IMR-90 (cell line): Measurements from ENCODE around the gene LCNL1. TPM values are rescaled to one million over a fixed set of nuclear protein-coding genes. Genes with fewer than 3 reads are reported as not detected.

Experiments
- ATAC-seq: fragments of 200-7000 bp; cut with Tn5 transposase; 2 replicates; pipeline ENCODE4 v1.9.1; 2020; ENCODE audit warnings: low read depth, mild to moderate bottlenecking, moderate library complexity
- BruUV-seq: library from RNA; stranded (reverse); fragments of 400-500 nt; replicated peaks from 2 replicates; lab custom pipeline; 2021; lab: Mats Ljungman, UMichigan
- CTCF ChIA-PET: fragments of 300-600 bp; formaldehyde crosslinking; extraction: SDS; loops from one replicate; lab custom pipeline; 2021; ENCODE audit warnings: antibody characterized with exemption; lab: Yijun Ruan, JAX
- POLR2A ChIA-PET: fragments of 300-600 bp; sonication (Branson Sonifier 250); formaldehyde crosslinking; loops from one replicate; lab custom pipeline; 2022; ENCODE audit warnings: antibody characterized with exemption; ENCODE audit not compliant: unreplicated experiment; lab: Charles Lee
- DNase-seq: peaks from one replicate; pipeline ENCODE4 v3.0.0; 2013
- H2AFZ ChIP-seq: replicated peaks from 2 replicates; pipeline ENCODE3; 2013; ENCODE audit warnings: low read length, mild to moderate bottlenecking; ENCODE audit not compliant: poor library complexity
- H2AK5ac ChIP-seq: 2 replicates; pipeline ENCODE4 v1.6.1; 2013; ENCODE audit warnings: low read depth, low read length, inconsistent platforms
- H2AK9ac ChIP-seq: replicated peaks from 2 replicates; pipeline ENCODE3; 2013; ENCODE audit warnings: mild to moderate bottlenecking, low read depth, low read length, moderate library complexity; ENCODE audit not compliant: poor library complexity
- H2BK120ac ChIP-seq: 2 replicates; pipeline ENCODE4 v1.6.1; 2013; ENCODE audit warnings: low read depth, low read length, inconsistent platforms
- H2BK15ac ChIP-seq: 3 replicates; pipeline ENCODE4 v1.6.1; 2013; ENCODE audit warnings: low read depth, low read length, inconsistent platforms
- H2BK20ac ChIP-seq: 2 replicates; pipeline ENCODE4 v1.6.1; 2013; ENCODE audit warnings: low read depth, mild to moderate bottlenecking, inconsistent platforms, low read length, moderate library complexity
- H2BK5ac ChIP-seq: 2 replicates; pipeline ENCODE4 v1.6.1; 2013; ENCODE audit warnings: mild to moderate bottlenecking, low read depth, low read length, inconsistent platforms; ENCODE audit not compliant: poor library complexity, severe bottlenecking
- H3K14ac ChIP-seq: replicated peaks from 2 replicates; pipeline ENCODE4 v1.6.1; 2013; ENCODE audit warnings: low read depth, low read length, inconsistent platforms
- H3K18ac ChIP-seq: 2 replicates; pipeline ENCODE4 v1.6.1; 2013; ENCODE audit warnings: low read depth, low read length, control low read depth
- H3K23ac ChIP-seq: 2 replicates; pipeline ENCODE4 v1.6.1; 2013; ENCODE audit warnings: low read depth, low read length, inconsistent platforms
- H3K27ac ChIP-seq: 2 replicates; pipeline ENCODE4 v1.5.1; 2013; ENCODE audit warnings: mild to moderate bottlenecking, control low read depth, low read length; ENCODE audit not compliant: insufficient read depth
- H3K27me3 ChIP-seq: 2 replicates; pipeline ENCODE4 v1.6.1; 2013; ENCODE audit warnings: low read length; ENCODE audit not compliant: control insufficient read depth, insufficient read depth
- H3K36me3 ChIP-seq: 2 replicates; pipeline ENCODE4 v1.6.1; 2013; ENCODE audit warnings: low read length, mixed read lengths; ENCODE audit not compliant: control insufficient read depth, insufficient read depth
- H3K4ac ChIP-seq: 2 replicates; pipeline ENCODE4 v1.6.1; 2013; ENCODE audit warnings: low read depth, low read length, inconsistent platforms
- H3K4me1 ChIP-seq: 2 replicates; pipeline ENCODE4 v1.6.1; 2013; ENCODE audit warnings: low read length, mixed read lengths; ENCODE audit not compliant: control insufficient read depth, insufficient read depth
- H3K4me2 ChIP-seq: 2 replicates; pipeline ENCODE4 v1.6.1; 2013; ENCODE audit warnings: low read depth, mild to moderate bottlenecking, control low read depth, low read length, moderate library complexity
- H3K4me3 ChIP-seq: 2 replicates; pipeline ENCODE4 v1.5.1; 2013; ENCODE audit warnings: low read depth, mild to moderate bottlenecking, control low read depth, low read length, moderate library complexity; ENCODE audit not compliant: insufficient read depth
- H3K56ac ChIP-seq: 2 replicates; pipeline ENCODE4 v1.6.1; 2013; ENCODE audit warnings: low read length, inconsistent platforms; ENCODE audit not compliant: insufficient read depth; ENCODE audit errors: extremely low read depth
- H3K79me1 ChIP-seq, 2 experiments: 2 replicates each; pipeline ENCODE4 v1.6.1; 2013; ENCODE audit warnings: low read length in 2 of 2, inconsistent platforms in 1 of 2, low read depth in 1 of 2
- H3K9ac ChIP-seq: 2 replicates; pipeline ENCODE4 v1.6.1; 2013; ENCODE audit warnings: low read depth, low read length, control low read depth
- H3K9me1 ChIP-seq: 2 replicates; pipeline ENCODE4 v1.6.1; 2013; ENCODE audit warnings: low read length, inconsistent platforms; ENCODE audit not compliant: insufficient read depth
- H3K9me3 ChIP-seq: 2 replicates; pipeline ENCODE4 v1.6.1; 2013; ENCODE audit warnings: low read length; ENCODE audit not compliant: control insufficient read depth, insufficient read depth
- H4K20me1 ChIP-seq: 2 replicates; pipeline ENCODE4 v1.6.1; 2013; ENCODE audit warnings: low read length, inconsistent platforms; ENCODE audit not compliant: insufficient read depth
- H4K5ac ChIP-seq: 2 replicates; pipeline ENCODE4 v1.6.1; 2013; ENCODE audit warnings: mild to moderate bottlenecking, low read depth, low read length, control low read depth
- H4K8ac ChIP-seq, 2 experiments: 2 replicates each; pipeline ENCODE4 v1.6.1; 2013; ENCODE audit warnings: low read depth in 2 of 2, low read length in 2 of 2, control low read depth in 1 of 2, inconsistent platforms in 1 of 2
- H4K91ac ChIP-seq: 2 replicates; pipeline ENCODE4 v1.6.1; 2013; ENCODE audit warnings: low read depth, low read length, inconsistent platforms; ENCODE audit not compliant: insufficient read depth
- BHLHE40 ChIP-seq: fragments of 150-350 bp; IDR thresholded peaks from 2 replicates; pipeline ENCODE4 v1.6.1; 2016; ENCODE audit warnings: mild to moderate bottlenecking, low read depth, low read length
- CHD1 ChIP-seq: IDR thresholded peaks from 2 replicates; pipeline ENCODE4 v1.6.1; 2012; ENCODE audit warnings: low read depth, low read length, improper control_type of control experiment
- MAFK ChIP-seq: IDR thresholded peaks from 2 replicates; pipeline ENCODE4 v1.6.1; 2012; ENCODE audit warnings: low read depth, low read length, improper control_type of control experiment
- MAZ ChIP-seq: IDR thresholded peaks from 2 replicates; pipeline ENCODE4 v1.6.1; 2012; ENCODE audit warnings: low read depth, mild to moderate bottlenecking, low read length, improper control_type of control experiment, moderate library complexity, borderline replicate concordance
- MXI1 ChIP-seq: IDR thresholded peaks from 2 replicates; pipeline ENCODE4 v1.6.1; 2012; ENCODE audit warnings: low read depth, mild to moderate bottlenecking, low read length, moderate library complexity, borderline replicate concordance
- NFE2L2 ChIP-seq: fragments of 150-350 bp; IDR thresholded peaks from 2 replicates; pipeline ENCODE4 v1.6.1; 2016; ENCODE audit warnings: low read depth, mild to moderate bottlenecking, low read length
- POLR2A ChIP-seq: IDR thresholded peaks from 2 replicates; pipeline ENCODE4 v1.6.1; 2012; ENCODE audit warnings: mild to moderate bottlenecking, low read depth, low read length
- RAD21 ChIP-seq: IDR thresholded peaks from 2 replicates; pipeline ENCODE4 v1.6.1; 2012; ENCODE audit warnings: low read length, improper control_type of control experiment
- SMC3 ChIP-seq: fragments of 150-350 bp; IDR thresholded peaks from 2 replicates; pipeline ENCODE4 v1.6.1; 2016; ENCODE audit warnings: low read depth, mild to moderate bottlenecking, antibody characterized with exemption, low read length, moderate library complexity
- WGBS, 2 experiments: methylation state at CpG; one replicate each; pipeline versions ENCODE4 v1.1.5 to v1.1.7; 2013; ENCODE audit warnings: missing lambda C conversion rate in 2 of 2; ENCODE audit not compliant: insufficient read length in 1 of 2; ENCODE audit errors: extremely low coverage in 2 of 2; 5-methylcytosine and 5-hydroxymethylcytosine counted together
- dilution Hi-C: fragments of 300-500 bp; cut with HindIII; formaldehyde crosslinking; loops from one replicate; pipeline ENCODE4 v1.14.3; 2018; ENCODE audit warnings: low sequenced_read_pairs; ENCODE audit not compliant: unreplicated experiment
- in situ Hi-C: fragments of 300-500 bp; cut with MboI; formaldehyde crosslinking; loops from 3 replicates; pipeline ENCODE4 v1.14.3; 2019; ENCODE audit warnings: low sequenced_read_pairs, inconsistent platforms, mixed read lengths
- intact Hi-C: fragments of 100-400 bp; cut with micrococcal nuclease; formaldehyde crosslinking; loops from 2 replicates; pipeline ENCODE4 v1.10.0; 2022
- polyA plus RNA-seq, 3 experiments: library from polyadenylated mRNA; depleted of rRNA; stranded (reverse); fragments of >200 nt; gene quantifications; 2 replicates each; pipeline ENCODE4 v1.2.3, GENCODE V29; 2012; ENCODE audit warnings: low replicate concordance in 1 of 3
- total RNA-seq: library from RNA; depleted of rRNA; stranded (reverse); fragments of >200 nt; gene quantifications from 2 replicates; pipeline ENCODE4 v1.2.3, GENCODE V29; 2012
- TF ChIP-seq, protein P1 (sequence below): fragments of 150-350 bp; IDR thresholded peaks from 2 replicates; pipeline ENCODE4 v1.6.1; 2017; ENCODE audit warnings: mild to moderate bottlenecking, antibody characterized with exemption, low read length, low read depth

The LCNL1 gene
- total and polyA plus RNA-seq, 2 of the 4 experiments (the other 2 are of a cell fraction), result 0.15 TPM; not detected in 1

DNA sequence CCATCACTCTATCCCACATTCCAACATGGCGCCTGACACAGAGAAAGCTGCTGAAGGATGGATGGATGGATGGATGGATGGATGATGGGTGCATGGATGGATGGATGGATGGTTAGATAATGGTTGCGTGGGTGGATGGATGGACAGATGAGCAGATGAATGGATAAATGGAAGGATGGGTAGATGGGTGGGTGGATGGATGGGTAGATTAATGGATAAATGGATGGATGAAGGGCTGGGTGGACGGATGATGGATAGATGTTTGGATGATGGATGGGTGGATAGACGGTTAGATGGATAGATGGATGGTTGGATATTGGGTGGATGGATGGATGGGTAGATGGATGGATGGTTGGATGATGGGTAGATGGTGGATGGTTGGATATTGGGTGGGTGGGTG, 26.2 kb upstream of the LCNL1 start:
- no peaks in the 10 kb centered on the region for H4K20me1 ChIP-seq
- H3K4me1 ChIP-seq, result no peaks in the 10 kb centered on the region
- H3K23ac ChIP-seq, result no peak overlapping the region
- H3K4me2 ChIP-seq, result no peak overlapping the region
- peaks cover 3% of the 10 kb centered on the region for H3K9me3 ChIP-seq
- no peak overlapping the region for H3K9ac ChIP-seq
- no peak for ATAC-seq
- no peak overlapping the region for H3K56ac ChIP-seq
- H3K36me3 ChIP-seq, result no peaks in the 10 kb centered on the region
- no peak overlapping the region for H2BK120ac ChIP-seq
- peak overlapping the region; percentile 33 for H2BK5ac ChIP-seq
- DNase-seq, result no peak
- WGBS, 2 experiments, result 74 to 100% methylated on average over 2 to 3 of the region's 4 CpGs
- H4K5ac ChIP-seq, result no peak overlapping the region
- dilution Hi-C loops (no loop called here), intact Hi-C loops (no loop called here), in situ Hi-C loops (no loop called here)
- H2BK20ac ChIP-seq, result no peak overlapping the region
- H3K27ac ChIP-seq, result no peak overlapping the region
- no peak overlapping the region for H4K8ac ChIP-seq
- no peak overlapping the region for H2BK15ac ChIP-seq
- ChIA-PET POLR2A (no interaction called here), CTCF (no interaction called here)
- H2AK9ac ChIP-seq, result no peak overlapping the region
- no peak overlapping the region for H3K4me3 ChIP-seq
- no peaks in the 10 kb centered on the region for H3K9me1 ChIP-seq
- H4K91ac ChIP-seq, result no peak overlapping the region
- no peaks in the 10 kb centered on the region for H3K79me1 ChIP-seq
- no peak overlapping the region for H3K14ac ChIP-seq
- BruUV-seq, result no TSS peak
- TF ChIP-seq MXI1, result no peak
- no peak for TF ChIP-seq CHD1
- TF ChIP-seq, protein P1, sequence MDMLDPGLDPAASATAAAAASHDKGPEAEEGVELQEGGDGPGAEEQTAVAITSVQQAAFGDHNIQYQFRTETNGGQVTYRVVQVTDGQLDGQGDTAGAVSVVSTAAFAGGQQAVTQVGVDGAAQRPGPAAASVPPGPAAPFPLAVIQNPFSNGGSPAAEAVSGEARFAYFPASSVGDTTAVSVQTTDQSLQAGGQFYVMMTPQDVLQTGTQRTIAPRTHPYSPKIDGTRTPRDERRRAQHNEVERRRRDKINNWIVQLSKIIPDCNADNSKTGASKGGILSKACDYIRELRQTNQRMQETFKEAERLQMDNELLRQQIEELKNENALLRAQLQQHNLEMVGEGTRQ, result no peak
- TF ChIP-seq POLR2A, result no peak
- no peak for TF ChIP-seq BHLHE40
- no peak for TF ChIP-seq MAFK
- TF ChIP-seq NFE2L2, result no peak
- no peak for TF ChIP-seq RAD21
- TF ChIP-seq MAZ, result no peak
- TF ChIP-seq SMC3, result no peak
- no peak overlapping the region for H2AK5ac ChIP-seq
- no peak overlapping the region for H3K18ac ChIP-seq
- peak overlapping the region; percentile 21 for H2AFZ ChIP-seq
- peaks cover 25% of the 10 kb centered on the region for H3K27me3 ChIP-seq
- H3K4ac ChIP-seq, result no peak overlapping the region
